Activated CD8-positive, alpha-beta memory T cell treated with anti-CD3 and anti-CD28 coated beads for 36 hours (primary cell): ENCODE data around the gene KPTN. TPM values are rescaled to one million over a fixed set of nuclear protein-coding genes. Genes with fewer than 3 reads are reported as not detected.
"Not testable (repeated sequence)": the region's sequence is repeated elsewhere in the genome, so short reads cannot be mapped to it uniquely, and the experiment has no call there.

ENCODE experiments used
- CTCF ChIA-PET: fragments of 350-600 bp; sonication (Branson Sonifier 250); formaldehyde crosslinking; loops from one replicate; lab custom pipeline; 2021; ENCODE audit warnings: antibody characterized with exemption; lab: Charles Lee
- POLR2A ChIA-PET: fragments of 350-600 bp; sonication (Branson Sonifier 250); formaldehyde crosslinking; loops from one replicate; lab custom pipeline; 2021; ENCODE audit warnings: antibody characterized with exemption; lab: Charles Lee
- total RNA-seq, 2 experiments: library from RNA; stranded (reverse); gene quantifications; one replicate each; pipeline ENCODE4 v1.2.3, GENCODE V29; 2021

Gene KPTN
- total RNA-seq, 2 experiments from 2014 or later, result 9.5 to 10.4 TPM

GRCh38 chr19:47495478-47496372, 11.7 kb upstream of the KPTN start:
- ChIA-PET POLR2A (no interaction called here), CTCF (interaction anchor here (0.9 to 4.1 kb wide), 4 partner anchors 9 to 59 kb away, joined by 3 to 21 read pairs (median 3); partner anchors contain the start of gene KPTN)

DNA sequence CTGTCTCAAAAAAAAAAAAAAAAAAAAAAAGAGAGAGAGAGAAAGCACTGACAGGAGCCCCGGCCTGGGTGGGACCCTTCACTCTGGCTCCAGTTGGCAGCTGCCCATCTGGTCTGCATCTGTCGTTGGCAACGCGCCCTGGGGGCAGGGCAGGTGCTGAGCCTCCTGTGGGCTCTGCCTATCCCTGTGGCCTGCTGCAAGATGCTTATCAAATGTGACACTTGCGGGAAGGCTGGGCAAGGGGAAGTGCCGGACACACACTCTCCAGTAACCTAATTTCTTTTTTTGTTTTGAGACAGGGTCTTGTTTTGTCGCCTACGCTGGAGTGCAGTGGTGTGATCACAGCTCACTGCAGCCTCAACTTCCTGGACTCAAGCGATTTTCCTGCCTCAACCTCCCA, 10.7 kb upstream of the KPTN start:
- ChIA-PET POLR2A (no interaction called here), CTCF (interaction anchor here (0.7 to 4.1 kb wide), 3 partner anchors 10 to 208 kb away, joined by 3 to 21 read pairs (median 3); partner anchors contain the start of gene KPTN)

- CTCF ChIA-PET, result interaction anchor here (0.7 to 4.1 kb wide), 3 partner anchors 10 to 207 kb away, joined by 3 to 21 read pairs (median 3); partner anchors contain the start of gene KPTN
- POLR2A ChIA-PET, result no interaction called here
Observed at GRCh38 chr19:47494211-47494547, 10.2 kb upstream of the KPTN start.

DNA sequence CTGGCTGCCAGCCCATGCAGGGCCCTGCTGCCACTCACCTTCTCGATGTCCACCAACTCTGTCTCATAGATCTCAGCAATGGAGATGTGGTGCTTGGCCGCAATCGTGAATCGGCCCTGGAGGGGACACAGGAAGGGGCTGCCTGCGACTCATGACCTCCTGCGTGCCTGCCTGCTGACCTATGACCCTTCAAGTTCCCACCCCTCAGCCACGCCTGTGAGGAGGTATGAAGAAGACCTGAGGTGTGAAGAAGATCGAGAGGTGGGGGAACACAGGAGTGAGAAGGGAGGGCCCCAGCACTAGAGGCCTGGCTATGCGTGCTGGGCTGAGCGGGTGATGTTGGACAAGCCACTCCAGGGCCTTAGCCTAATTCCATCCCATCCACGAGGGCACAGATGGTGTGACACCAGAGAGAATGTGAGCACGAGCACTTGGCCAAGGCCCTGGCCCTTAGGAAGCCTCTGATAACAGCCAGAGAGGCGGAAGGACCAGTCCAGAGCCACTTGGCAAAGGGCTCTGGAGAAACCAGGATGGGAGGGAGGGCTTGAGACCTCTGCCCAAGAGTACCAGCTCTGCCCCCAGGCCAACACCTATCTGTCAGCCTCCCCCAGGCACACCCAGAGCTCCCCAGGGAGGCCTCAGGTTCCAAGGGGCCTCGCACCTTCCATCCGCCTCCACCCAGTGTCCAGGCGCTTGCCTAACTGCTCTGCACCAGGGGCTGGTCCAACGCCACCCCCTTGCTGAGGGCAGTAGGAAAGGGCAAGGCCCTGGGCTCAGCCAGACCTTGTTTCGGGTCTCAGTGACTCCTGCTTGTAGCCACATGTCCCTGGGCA, 9.6 kb upstream of the KPTN start:
- ChIA-PET POLR2A (no interaction called here), CTCF (interaction anchor here (0.7 to 4.1 kb wide), 3 partner anchors 9 to 207 kb away, joined by 3 to 21 read pairs (median 3); partner anchors contain the start of gene KPTN)

DNA sequence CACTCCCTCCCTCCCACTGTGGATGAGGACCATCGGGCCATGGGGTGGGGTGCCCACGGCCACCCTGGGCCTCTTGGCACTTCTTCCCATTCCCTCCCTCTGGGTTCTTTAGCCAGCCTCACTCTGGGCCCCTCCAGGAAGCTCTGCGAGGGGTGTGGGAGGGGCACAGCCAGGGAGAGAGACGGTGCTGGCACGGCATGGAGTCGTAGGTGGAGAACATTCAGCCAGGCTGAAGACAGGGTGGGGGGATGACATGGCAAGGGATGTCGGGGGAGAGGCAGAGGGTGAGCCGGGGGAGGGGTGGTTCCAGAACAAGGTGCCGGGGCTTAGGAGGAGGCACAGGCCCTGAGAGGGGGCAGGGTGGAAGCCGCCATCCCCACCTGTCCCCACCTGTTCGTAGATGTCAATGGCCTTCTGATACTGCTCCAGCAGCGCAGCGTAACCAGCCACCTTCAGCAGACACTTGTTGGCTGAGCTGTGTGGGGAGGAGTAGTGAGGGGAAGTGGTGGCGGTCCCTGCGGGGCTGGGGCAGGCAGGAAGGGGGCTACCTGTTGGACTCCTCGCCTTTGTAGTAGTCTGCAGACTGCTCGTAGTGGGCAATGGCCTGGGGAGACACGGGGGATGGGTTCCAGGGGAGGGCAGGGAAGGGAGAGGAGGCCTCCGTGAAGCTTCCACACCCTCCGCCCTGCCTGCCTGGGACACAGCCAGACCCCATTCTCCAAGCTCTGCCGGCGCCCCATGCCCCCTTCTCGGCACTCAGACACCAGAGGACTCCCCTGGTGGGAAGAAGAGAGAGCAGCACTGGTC, 8.8 kb upstream of the KPTN start:
- CTCF ChIA-PET, result no interaction called here
- POLR2A ChIA-PET, result no interaction called here

- POLR2A ChIA-PET, result no interaction called here
Observed at GRCh38 chr19:47492137-47492533, 8.1 kb upstream of the KPTN start.

GRCh38 chr19:47491358-47492136, 7.5 kb upstream of the KPTN start:
- ChIA-PET CTCF (no interaction called here), POLR2A (no interaction called here)

More at GRCh38 chr19:47492137-47492533, 8.1 kb upstream of the KPTN start:
- CTCF ChIA-PET, result no interaction called here

DNA sequence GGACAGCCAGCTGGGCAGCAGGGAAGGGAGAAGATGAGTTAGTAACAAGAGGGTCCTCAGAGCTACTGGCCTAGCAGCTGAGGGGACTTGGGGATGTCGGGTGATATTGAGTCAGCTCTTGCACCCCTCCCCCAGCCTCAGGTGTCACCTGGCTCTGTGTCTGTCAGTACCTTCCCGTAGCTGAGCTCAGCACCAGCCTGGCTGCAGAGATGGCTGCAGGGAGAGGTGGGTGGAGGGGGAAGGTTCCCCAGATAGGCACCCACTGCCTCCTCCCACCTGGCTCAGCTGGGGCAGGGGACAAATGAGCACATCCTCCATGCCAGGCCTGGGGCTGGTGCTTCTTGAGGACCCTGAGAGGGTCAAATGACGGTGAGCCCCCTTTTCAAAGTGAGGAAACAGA, 6.8 kb upstream of the KPTN start:
- POLR2A ChIA-PET, result no interaction called here
- CTCF ChIA-PET, result no interaction called here

- CTCF ChIA-PET, result no interaction called here
- POLR2A ChIA-PET, result no interaction called here
Observed at GRCh38 chr19:47490031-47490430, 6.0 kb upstream of the KPTN start.

DNA sequence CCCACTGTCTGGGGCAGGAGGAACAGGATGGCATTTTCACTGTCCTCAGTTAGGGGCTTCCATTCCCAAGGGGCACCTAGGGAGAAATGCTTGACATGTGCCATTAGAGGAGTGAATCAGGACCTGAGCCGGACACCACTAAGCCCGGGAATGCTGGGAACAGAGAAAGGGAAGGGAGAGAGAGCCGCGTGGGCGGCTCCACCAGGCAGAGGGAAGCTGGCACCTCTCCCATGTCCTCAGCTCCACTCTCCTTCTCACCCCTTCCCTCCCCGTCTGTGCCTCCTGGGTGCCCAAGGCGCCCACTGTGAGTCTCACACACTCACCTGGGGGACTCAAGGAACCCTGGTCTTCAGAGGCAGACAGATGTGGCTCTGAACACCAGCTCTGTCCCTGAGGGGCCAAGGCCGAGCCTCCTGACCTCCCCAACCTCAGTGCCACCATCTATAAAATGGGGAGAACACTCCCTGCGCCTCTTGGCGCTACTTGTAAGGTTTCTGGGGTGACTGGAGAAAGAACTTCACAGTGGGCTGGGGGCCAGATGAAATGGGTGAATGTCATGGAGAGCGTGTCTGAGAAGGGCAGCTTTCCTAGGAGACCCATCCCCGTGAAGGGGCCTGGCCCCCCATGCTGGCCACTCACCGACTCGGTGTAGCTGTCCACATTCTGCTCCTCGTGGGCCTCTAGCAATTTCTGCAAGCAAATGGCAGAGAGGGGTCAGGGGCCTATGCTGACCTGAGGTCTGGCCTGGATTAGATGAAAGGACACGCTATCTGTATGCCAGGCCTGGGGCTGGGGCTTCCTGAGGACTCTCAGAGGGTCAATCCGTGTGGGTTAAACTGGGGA, 5.3 kb upstream of the KPTN start:
- ChIA-PET CTCF (interaction anchor here (0.6 to 1.0 kb wide), 2 partner anchors 17 to 52 kb away, joined by 3 read pairs; no protein-coding TSS in a partner anchor), POLR2A (no interaction called here)

- ChIA-PET POLR2A (no interaction called here), CTCF (interaction anchor here (0.7 to 4.1 kb wide), 3 partner anchors 51 to 56 kb away, joined by 3 to 30 read pairs (median 3); no protein-coding TSS in a partner anchor)
Observed at GRCh38 chr19:47487551-47488515, 3.8 kb upstream of the KPTN start.

DNA sequence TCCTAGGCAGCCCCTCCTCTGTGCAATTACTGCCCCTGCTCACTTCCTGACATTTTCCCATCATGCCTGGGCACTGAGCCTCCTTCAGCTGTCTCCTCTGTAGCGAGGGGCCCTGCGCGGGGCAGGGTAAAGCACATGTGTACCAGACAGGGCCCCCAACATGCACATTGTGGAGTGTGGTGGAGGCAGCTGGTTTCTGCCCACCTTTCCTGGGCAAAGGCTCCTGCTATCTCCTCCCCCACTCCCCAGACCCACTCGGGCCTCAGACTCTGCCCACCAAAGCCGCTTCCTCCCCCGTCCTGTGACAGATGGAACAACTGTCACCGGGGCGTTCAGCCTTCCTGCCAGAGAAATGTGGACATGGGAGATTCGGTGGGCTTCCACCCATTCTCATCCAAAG, 2.9 kb upstream of the KPTN start:
- ChIA-PET CTCF (interaction anchor here (0.7 to 4.1 kb wide), 3 partner anchors 9 to 55 kb away, joined by 3 to 30 read pairs (median 3); no protein-coding TSS in a partner anchor), POLR2A (no interaction called here)

DNA sequence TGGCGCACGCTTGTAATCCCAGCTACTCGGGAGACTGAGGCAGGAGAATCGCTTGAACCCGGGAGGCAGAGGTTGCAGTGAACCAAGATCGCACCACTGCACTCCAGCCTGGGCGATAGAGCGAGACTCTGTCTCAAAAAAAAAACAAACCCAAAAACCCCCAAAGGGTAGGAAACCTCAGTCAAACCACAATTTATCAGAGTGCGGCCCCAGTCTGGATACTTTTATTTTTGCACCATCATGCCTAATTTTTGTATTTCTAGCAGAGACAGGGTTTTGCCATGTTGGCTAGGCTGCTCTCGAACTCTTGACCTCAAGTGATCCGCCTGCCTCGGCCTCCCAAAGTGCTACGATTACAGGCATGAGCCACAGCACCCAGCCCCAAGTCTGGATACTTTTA, 2.2 kb upstream of the KPTN start:
- POLR2A ChIA-PET, result not testable (repeated sequence)
- CTCF ChIA-PET, result interaction anchor here (0.7 to 4.1 kb wide), 3 partner anchors 10 to 115 kb away, joined by 3 to 30 read pairs (median 3); no protein-coding TSS in a partner anchor

GRCh38 chr19:47485210-47485609, 1.2 kb upstream of the KPTN start:
- ChIA-PET CTCF (interaction anchor here (0.6 to 4.1 kb wide), 11 partner anchors 11 to 406 kb away, joined by 3 to 30 read pairs (median 4); partner anchors contain the start of genes DHX34, NAPA and SLC8A2), POLR2A (no interaction called here)

GRCh38 chr19:47483200-47483599, 819 bp downstream of the KPTN start:
- CTCF ChIA-PET, result interaction anchor here (0.6 to 4.1 kb wide), 9 partner anchors 10 to 919 kb away, joined by 3 to 30 read pairs (median 7); partner anchors contain the start of gene NAPA
- POLR2A ChIA-PET, result interaction anchor here (0.7 to 1.2 kb wide), 2 partner anchors 31 to 33 kb away, joined by 4 to 7 read pairs; no protein-coding TSS in a partner anchor
